CD4-positive, alpha-beta T cell (primary cell): ENCODE results near the gene EXPH5. TPM values are rescaled to one million over a fixed set of nuclear protein-coding genes. Genes with fewer than 3 reads are reported as not detected.

Experiments used
- ATAC-seq: fragments of 200-7000 bp; cut with Tn5 transposase; one replicate; pipeline ENCODE4 v1.10.0; 2022; ENCODE audit warnings: mild to moderate bottlenecking; ENCODE audit not compliant: poor library complexity
- CTCF ChIA-PET: fragments of 350-600 bp; sonication (Branson Sonifier 250); formaldehyde crosslinking; loops from one replicate; lab custom pipeline; 2021; ENCODE audit warnings: antibody characterized with exemption, inconsistent platforms; lab: Charles Lee
- POLR2A ChIA-PET: fragments of 350-600 bp; sonication (Branson Sonifier 250); formaldehyde crosslinking; loops from one replicate; lab custom pipeline; 2021; ENCODE audit warnings: antibody characterized with exemption, inconsistent platforms; lab: Charles Lee
- DNase-seq, 14 experiments: peaks; one replicate each; pipeline ENCODE4 v3.0.0-alpha.2; 2013 to 2020; ENCODE audit warnings: mixed read lengths in 2 of 14
- H3K27ac ChIP-seq, 2 donors: one replicate each; pipeline versions ENCODE4 v1.5.1 to v1.7.0; 2013; ENCODE audit warnings: low read length in 2 of 2, low read depth in 1 of 2, mild to moderate bottlenecking in 1 of 2
- H3K27me3 ChIP-seq, 2 experiments: 1 replicate in 1 of 2; 2 replicates in 1 of 2; pipeline versions ENCODE4 v1.6.1 to v1.7.0; 2013; ENCODE audit warnings: low read length in 2 of 2, control low read depth in 1 of 2, mild to moderate bottlenecking in 1 of 2, moderate library complexity in 1 of 2; ENCODE audit not compliant: insufficient read depth in 2 of 2, control insufficient read depth in 1 of 2
- H3K36me3 ChIP-seq: one replicate; pipeline ENCODE4 v1.6.1; 2013; ENCODE audit warnings: low read length, control low read depth; ENCODE audit not compliant: insufficient read depth
- H3K4me1 ChIP-seq: one replicate; pipeline ENCODE4 v1.6.1; 2013; ENCODE audit warnings: low read length, control low read depth; ENCODE audit not compliant: insufficient read depth
- H3K4me3 ChIP-seq: one replicate; pipeline ENCODE4 v1.5.1; 2013; ENCODE audit warnings: mild to moderate bottlenecking, low read length, moderate library complexity
- H3K9me3 ChIP-seq, 2 experiments: 1 replicate in 1 of 2; 2 replicates in 1 of 2; pipeline versions ENCODE4 v1.6.1 to v1.7.0; 2013; ENCODE audit warnings: low read length in 2 of 2, mild to moderate bottlenecking in 2 of 2, control low read depth in 1 of 2, moderate library complexity in 1 of 2; ENCODE audit not compliant: control insufficient read depth in 1 of 2, insufficient read depth in 1 of 2
- H3K27ac Mint-ChIP-seq: one replicate; pipeline ENCODE4 v1.8.0; 2020; ENCODE audit warnings: mixed read lengths
- H3K27me3 Mint-ChIP-seq: one replicate; pipeline ENCODE4 v1.8.0; 2021; ENCODE audit warnings: mixed read lengths
- H3K36me3 Mint-ChIP-seq: one replicate; pipeline ENCODE4 v1.8.0; 2021; ENCODE audit warnings: low read depth, mixed read lengths
- H3K4me1 Mint-ChIP-seq: one replicate; pipeline ENCODE4 v1.8.0; 2021; ENCODE audit warnings: low read depth, mixed read lengths
- H3K4me3 Mint-ChIP-seq: one replicate; pipeline ENCODE4 v1.8.0; 2020; ENCODE audit warnings: mild to moderate bottlenecking, mixed read lengths
- H3K9me3 Mint-ChIP-seq: one replicate; pipeline ENCODE4 v1.8.0; 2020; ENCODE audit warnings: mixed read lengths
- intact Hi-C, 2 experiments: fragments of 100-400 bp; cut with DNase I in 1 of 2; cut with micrococcal nuclease in 1 of 2; formaldehyde crosslinking; loops; one replicate each; pipeline versions ENCODE4 v1.15.1 to v1.9.0; 2023 to 2025; cut with DNase I, micrococcal nuclease
- total RNA-seq, 174 experiments: library from RNA in 2 of 174; stranded (reverse) in 2 of 174; gene quantifications; one replicate each; pipeline ENCODE4 v1.2.3 and lab custom pipeline; 2021 to 2026
- TF ChIP-seq, protein P1 (sequence below): fragments of 200-600 bp; IDR thresholded peaks from one replicate; pipeline ENCODE4 v1.8.0; 2022; ENCODE audit warnings: antibody characterized with exemption, mild to moderate bottlenecking

EXPH5 gene
- total RNA-seq, 2 experiments from 2014 or later = 2.0 to 3.7 TPM

DNA sequence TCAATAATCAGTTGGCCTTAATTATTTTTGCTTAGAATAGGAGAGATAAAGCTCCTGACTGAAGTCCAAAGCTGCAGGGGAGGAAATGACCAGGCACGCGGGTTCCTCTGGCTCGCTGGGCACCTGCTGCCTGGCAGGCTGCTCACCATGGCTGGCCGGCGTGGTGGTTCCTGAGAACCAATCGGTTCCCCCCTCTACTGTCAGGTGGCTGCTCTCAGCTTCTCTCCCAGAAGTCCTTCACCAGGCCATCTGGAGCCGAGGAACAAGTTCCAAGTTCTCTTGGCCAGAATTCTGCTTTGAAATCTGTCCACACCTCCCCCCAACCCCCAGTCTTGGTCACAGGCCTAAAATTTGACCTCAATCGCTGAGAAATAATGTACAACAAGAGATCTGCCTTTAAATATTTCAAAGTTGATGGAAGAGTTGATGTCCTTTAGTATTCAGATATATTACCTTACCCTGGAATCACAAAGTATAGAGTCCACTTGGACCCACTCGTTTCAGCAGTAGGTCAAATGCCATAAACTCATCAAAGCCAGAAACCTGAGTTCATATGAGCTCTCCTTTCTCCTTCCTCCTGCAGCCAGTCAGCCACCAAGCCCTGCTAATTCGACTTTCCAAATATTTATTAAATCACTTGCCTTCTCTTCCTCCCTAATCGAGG is 25.2 kb downstream of the EXPH5 start:
- H3K27me3 Mint-ChIP-seq = no peaks in the 10 kb centered on the region
- intact Hi-C loops = no loop called here
- H3K27ac ChIP-seq = no peak overlapping the region
- H3K27me3 ChIP-seq = no peaks in the 10 kb centered on the region
- no peak overlapping the region for H3K4me3 Mint-ChIP-seq
- no peak for ATAC-seq
- no peak overlapping the region for H3K4me3 ChIP-seq
- POLR2A ChIA-PET = no interaction called here
- CTCF ChIA-PET = no interaction called here
- H3K4me1 Mint-ChIP-seq = no peaks in the 10 kb centered on the region
- no peak overlapping the region for H3K27ac Mint-ChIP-seq
- TF ChIP-seq, protein P1, sequence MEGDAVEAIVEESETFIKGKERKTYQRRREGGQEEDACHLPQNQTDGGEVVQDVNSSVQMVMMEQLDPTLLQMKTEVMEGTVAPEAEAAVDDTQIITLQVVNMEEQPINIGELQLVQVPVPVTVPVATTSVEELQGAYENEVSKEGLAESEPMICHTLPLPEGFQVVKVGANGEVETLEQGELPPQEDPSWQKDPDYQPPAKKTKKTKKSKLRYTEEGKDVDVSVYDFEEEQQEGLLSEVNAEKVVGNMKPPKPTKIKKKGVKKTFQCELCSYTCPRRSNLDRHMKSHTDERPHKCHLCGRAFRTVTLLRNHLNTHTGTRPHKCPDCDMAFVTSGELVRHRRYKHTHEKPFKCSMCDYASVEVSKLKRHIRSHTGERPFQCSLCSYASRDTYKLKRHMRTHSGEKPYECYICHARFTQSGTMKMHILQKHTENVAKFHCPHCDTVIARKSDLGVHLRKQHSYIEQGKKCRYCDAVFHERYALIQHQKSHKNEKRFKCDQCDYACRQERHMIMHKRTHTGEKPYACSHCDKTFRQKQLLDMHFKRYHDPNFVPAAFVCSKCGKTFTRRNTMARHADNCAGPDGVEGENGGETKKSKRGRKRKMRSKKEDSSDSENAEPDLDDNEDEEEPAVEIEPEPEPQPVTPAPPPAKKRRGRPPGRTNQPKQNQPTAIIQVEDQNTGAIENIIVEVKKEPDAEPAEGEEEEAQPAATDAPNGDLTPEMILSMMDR = no peak
- no peaks in the 10 kb centered on the region for H3K9me3 ChIP-seq
- H3K36me3 ChIP-seq = no peaks in the 10 kb centered on the region
- no peaks in the 10 kb centered on the region for H3K4me1 ChIP-seq
- H3K36me3 Mint-ChIP-seq = no peaks in the 10 kb centered on the region
- DNase-seq = no peak
- H3K9me3 Mint-ChIP-seq = no peaks in the 10 kb centered on the region

DNA sequence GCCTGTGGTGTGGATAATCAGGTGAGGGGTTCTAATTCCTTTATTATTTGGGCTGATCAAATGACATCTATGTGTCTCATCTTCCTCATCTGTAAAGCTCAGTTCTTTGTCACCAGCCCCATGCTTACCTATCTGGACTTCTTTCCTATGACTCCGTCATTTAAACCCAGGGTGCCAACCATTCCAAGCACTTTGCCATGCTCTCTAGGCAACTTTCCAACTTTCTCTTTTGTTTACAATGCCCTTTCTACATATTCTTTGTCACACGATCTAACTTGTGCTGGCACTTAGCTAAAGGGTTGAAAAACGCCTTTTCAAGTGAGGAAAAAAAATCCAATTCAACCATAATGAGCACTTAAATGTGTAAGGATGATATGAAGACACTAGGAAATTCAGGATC is 27.9 kb downstream of the EXPH5 start:
- no peaks in the 10 kb centered on the region for H3K27me3 Mint-ChIP-seq
- H3K4me1 Mint-ChIP-seq = no peaks in the 10 kb centered on the region
- Histone ChIP-seq H3K27ac (no peak overlapping the region), H3K27me3 (no peaks in the 10 kb centered on the region), H3K9me3 (no peaks in the 10 kb centered on the region), H3K36me3 (no peaks in the 10 kb centered on the region), H3K4me1 (no peaks in the 10 kb centered on the region), H3K4me3 (no peak overlapping the region)
- H3K9me3 Mint-ChIP-seq = no peaks in the 10 kb centered on the region
- intact Hi-C loops = no loop called here
- H3K36me3 Mint-ChIP-seq = no peaks in the 10 kb centered on the region
- TF ChIP-seq, protein P1 = no peak
- ChIA-PET CTCF (no interaction called here), POLR2A (no interaction called here)
- no peak overlapping the region for H3K4me3 Mint-ChIP-seq
- H3K27ac Mint-ChIP-seq = no peak overlapping the region
- DNase-seq (no peak), ATAC-seq (no peak)

DNA sequence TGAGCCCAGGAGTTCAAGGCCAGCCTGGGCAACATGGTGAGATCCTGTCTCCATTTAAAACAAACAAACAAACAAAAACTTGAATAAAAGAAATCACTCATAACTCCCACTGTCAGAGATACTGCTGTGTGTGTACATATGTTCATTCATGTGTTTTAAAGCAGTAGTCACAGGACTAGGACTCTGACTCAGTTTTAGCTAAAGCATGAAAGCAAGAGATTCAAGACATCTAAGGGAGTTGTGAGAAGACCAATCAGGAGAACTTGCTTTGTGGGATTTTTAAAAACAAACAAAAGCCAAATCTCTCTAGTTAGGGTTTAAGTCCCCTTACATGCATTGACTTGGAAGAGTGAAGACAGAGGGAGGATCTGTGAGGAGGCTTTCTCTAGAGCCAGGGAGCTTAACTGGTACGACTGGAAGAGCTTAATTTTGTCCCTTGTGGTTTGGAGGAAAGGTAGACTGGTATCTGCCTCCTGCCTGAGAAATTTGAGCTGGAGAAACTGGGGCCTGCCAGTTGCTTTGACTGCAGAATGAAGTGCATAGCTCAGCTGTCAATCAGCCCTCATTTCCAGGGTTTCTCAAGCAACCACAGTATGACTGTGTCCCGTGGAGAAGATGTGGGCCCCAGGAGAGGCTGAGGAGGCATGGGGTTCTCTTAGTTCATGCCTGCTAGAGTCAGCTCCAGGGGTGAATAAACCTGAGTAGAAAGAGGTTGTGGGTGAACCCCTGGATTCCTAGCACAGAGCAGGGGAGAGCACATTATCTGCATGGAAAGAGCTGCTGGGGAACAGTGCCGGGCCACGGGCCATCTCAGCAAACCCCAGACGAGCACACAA is 30.6 kb downstream of the EXPH5 start:
- no peak for ATAC-seq
- Histone ChIP-seq H3K27ac (no peak overlapping the region), H3K4me3 (no peak overlapping the region), H3K4me1 (peaks cover 3% of the 10 kb centered on the region), H3K36me3 (no peaks in the 10 kb centered on the region), H3K9me3 (no peaks in the 10 kb centered on the region), H3K27me3 (no peaks in the 10 kb centered on the region)
- H3K4me1 Mint-ChIP-seq = peaks cover 24% of the 10 kb centered on the region
- DNase-seq = no peak
- ChIA-PET CTCF (no interaction called here), POLR2A (no interaction called here)
- no peaks in the 10 kb centered on the region for H3K36me3 Mint-ChIP-seq
- intact Hi-C loops = no loop called here
- H3K27ac Mint-ChIP-seq = no peak overlapping the region
- TF ChIP-seq, protein P1 = no peak
- no peak overlapping the region for H3K4me3 Mint-ChIP-seq
- H3K9me3 Mint-ChIP-seq = no peaks in the 10 kb centered on the region
- no peaks in the 10 kb centered on the region for H3K27me3 Mint-ChIP-seq
